NCI-H748 (cell line): ENCODE data around the gene CYP27A1.
A peak's percentile ranks its signal among the peaks of the same experiment; 100 is the strongest.

ENCODE experiments used
- DNase-seq: peaks from one replicate; lab custom pipeline; 2025; ENCODE audit not compliant: unreplicated experiment; lab: John Stamatoyannopoulos, UW

Gene CYP27A1

GRCh38 chr2:218781691-218782527 lies at the start of gene CYP27A1:
Gene CYP27A1, plus strand, starts transcription at chr2:218782147. Its CDS starts 36 bp downstream, at chr2:218782183.
- DNase-seq, result peak; percentile 40

GRCh38 chr2:218732761-218733158 lies 49.2 kb upstream of the CYP27A1 start:
- DNase-seq, result no peak

- DNase-seq, result no peak
Measured at GRCh38 chr2:218733171-218734021, 48.6 kb upstream of the CYP27A1 start.

GRCh38 chr2:218734190-218734975 lies 47.6 kb upstream of the CYP27A1 start:
- no peak for DNase-seq

- DNase-seq, result no peak
Measured at GRCh38 chr2:218736531-218736930, 45.4 kb upstream of the CYP27A1 start.

- DNase-seq, result no peak
Measured at GRCh38 chr2:218743068-218743467, 38.9 kb upstream of the CYP27A1 start.

- no peak for DNase-seq
Measured at GRCh38 chr2:218744615-218745014, 37.3 kb upstream of the CYP27A1 start.

GRCh38 chr2:218745160-218745558 lies 36.8 kb upstream of the CYP27A1 start:
- no peak for DNase-seq

GRCh38 chr2:218745559-218746469 lies 36.1 kb upstream of the CYP27A1 start:
- DNase-seq, result no peak

- DNase-seq, result no peak
Measured at GRCh38 chr2:218746470-218746795, 35.5 kb upstream of the CYP27A1 start.

GRCh38 chr2:218746960-218747359 lies 35.0 kb upstream of the CYP27A1 start:
- no peak for DNase-seq

- no peak for DNase-seq
Measured at GRCh38 chr2:218748741-218749441, 33.1 kb upstream of the CYP27A1 start.

GRCh38 chr2:218754201-218754600 lies 27.7 kb upstream of the CYP27A1 start:
- DNase-seq, result no peak

GRCh38 chr2:218754781-218755180 lies 27.2 kb upstream of the CYP27A1 start:
- no peak for DNase-seq

GRCh38 chr2:218755198-218755566 lies 26.8 kb upstream of the CYP27A1 start:
- DNase-seq, result no peak

- no peak for DNase-seq
Measured at GRCh38 chr2:218755567-218756404, 26.2 kb upstream of the CYP27A1 start.

- DNase-seq, result no peak
Measured at GRCh38 chr2:218756599-218757377, 25.2 kb upstream of the CYP27A1 start.

- no peak for DNase-seq
Measured at GRCh38 chr2:218761795-218762194, 20.2 kb upstream of the CYP27A1 start.
